T-helper 1 cell (primary cell): ENCODE data around the gene NCAPD2.
A peak's percentile ranks its signal among the peaks of the same experiment; 100 is the strongest.

ENCODE experiments used
- DNase-seq, 5 donors: peaks; one replicate each; pipeline ENCODE4 v3.0.0-alpha.2; 2012 to 2020
- total RNA-seq, 4 donors: gene quantifications; one replicate each; lab custom pipeline; 2026; lab: John Stamatoyannopoulos, UW

The NCAPD2 gene, protein sequence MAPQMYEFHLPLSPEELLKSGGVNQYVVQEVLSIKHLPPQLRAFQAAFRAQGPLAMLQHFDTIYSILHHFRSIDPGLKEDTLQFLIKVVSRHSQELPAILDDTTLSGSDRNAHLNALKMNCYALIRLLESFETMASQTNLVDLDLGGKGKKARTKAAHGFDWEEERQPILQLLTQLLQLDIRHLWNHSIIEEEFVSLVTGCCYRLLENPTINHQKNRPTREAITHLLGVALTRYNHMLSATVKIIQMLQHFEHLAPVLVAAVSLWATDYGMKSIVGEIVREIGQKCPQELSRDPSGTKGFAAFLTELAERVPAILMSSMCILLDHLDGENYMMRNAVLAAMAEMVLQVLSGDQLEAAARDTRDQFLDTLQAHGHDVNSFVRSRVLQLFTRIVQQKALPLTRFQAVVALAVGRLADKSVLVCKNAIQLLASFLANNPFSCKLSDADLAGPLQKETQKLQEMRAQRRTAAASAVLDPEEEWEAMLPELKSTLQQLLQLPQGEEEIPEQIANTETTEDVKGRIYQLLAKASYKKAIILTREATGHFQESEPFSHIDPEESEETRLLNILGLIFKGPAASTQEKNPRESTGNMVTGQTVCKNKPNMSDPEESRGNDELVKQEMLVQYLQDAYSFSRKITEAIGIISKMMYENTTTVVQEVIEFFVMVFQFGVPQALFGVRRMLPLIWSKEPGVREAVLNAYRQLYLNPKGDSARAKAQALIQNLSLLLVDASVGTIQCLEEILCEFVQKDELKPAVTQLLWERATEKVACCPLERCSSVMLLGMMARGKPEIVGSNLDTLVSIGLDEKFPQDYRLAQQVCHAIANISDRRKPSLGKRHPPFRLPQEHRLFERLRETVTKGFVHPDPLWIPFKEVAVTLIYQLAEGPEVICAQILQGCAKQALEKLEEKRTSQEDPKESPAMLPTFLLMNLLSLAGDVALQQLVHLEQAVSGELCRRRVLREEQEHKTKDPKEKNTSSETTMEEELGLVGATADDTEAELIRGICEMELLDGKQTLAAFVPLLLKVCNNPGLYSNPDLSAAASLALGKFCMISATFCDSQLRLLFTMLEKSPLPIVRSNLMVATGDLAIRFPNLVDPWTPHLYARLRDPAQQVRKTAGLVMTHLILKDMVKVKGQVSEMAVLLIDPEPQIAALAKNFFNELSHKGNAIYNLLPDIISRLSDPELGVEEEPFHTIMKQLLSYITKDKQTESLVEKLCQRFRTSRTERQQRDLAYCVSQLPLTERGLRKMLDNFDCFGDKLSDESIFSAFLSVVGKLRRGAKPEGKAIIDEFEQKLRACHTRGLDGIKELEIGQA (N-terminal part only)
- 45.3 to 77.1 (median 65.4) reads per million in 4 donors for total RNA-seq

- peak; percentile 90 to 99 (median 94) for DNase-seq
Measured at GRCh38 chr12:6493497-6494257, at the start of gene NCAPD2. Gene NCAPD2, plus strand, starts transcription at chr12:6494102. Its CDS starts 997 bp downstream, at chr12:6495099.

DNA sequence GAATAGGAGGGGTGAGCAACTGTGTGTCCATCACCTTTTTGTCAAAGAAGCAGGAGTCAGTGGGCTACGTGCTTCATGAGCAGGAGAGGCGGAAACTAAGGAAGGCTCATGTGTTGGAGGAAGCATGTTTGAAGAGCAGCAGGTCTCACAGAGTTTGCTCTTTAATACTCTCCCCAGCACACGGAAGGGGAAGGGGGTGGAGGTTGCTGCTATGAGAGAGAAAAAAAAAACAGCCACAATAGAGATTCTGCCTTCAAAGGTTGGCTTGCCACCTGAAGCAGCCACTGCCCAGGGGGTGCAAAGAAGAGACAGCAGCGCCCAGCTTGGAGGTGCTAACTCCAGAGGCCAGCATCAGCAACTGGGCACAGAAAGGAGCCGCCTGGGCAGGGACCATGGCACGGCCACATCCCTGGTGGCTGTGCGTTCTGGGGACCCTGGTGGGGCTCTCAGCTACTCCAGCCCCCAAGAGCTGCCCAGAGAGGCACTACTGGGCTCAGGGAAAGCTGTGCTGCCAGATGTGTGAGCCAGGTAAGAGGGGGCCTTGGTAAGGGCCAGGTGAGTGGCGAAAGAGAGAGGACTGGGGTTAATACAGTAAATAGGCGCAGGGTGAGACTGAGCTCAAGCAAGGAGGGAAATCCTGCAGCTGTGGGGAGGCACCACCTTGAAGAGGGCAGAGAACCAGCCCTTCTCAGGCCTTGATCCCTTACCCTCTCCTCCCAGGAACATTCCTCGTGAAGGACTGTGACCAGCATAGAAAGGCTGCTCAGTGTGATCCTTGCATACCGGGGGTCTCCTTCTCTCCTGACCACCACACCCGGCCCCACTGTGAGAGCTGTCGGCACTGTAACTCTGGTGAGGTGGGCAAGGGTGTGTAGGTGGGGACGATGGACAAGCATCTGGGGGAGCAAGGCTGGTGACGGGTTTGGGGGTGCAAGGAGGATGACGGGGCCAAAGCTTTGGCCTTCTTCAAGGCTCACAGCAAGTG, 48.9 kb upstream of the NCAPD2 start, which contains the start of gene CD27:
CD27 (plus strand) TSS at position 252 of the 985 bp plus-strand sequence; CDS start at position 393, 141 bp downstream.
- peak in 2 of 5 donors; percentile 21 to 53 for DNase-seq

GRCh38 chr12:6450091-6450868, 43.6 kb upstream of the NCAPD2 start:
- no peak for DNase-seq

DNA sequence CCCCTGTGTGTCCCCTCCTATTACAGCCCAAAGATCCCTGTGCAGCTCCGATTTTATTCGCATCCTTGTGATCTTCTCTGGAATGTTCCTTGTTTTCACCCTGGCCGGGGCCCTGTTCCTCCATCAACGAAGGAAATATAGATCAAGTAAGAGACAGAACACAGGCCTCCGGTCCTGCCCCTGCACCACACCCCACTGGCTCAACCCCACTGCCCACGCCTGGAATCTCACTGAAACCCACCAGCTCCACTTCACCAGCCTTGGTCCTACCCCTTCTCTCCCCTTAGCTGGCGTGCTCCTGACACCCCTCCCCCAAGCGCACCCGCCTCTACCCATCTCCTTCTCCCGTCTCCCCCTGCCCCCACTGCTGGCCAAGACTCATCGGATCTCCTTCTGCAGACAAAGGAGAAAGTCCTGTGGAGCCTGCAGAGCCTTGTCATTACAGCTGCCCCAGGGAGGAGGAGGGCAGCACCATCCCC, 43.0 kb upstream of the NCAPD2 start:
- DNase-seq, result no peak

DNA sequence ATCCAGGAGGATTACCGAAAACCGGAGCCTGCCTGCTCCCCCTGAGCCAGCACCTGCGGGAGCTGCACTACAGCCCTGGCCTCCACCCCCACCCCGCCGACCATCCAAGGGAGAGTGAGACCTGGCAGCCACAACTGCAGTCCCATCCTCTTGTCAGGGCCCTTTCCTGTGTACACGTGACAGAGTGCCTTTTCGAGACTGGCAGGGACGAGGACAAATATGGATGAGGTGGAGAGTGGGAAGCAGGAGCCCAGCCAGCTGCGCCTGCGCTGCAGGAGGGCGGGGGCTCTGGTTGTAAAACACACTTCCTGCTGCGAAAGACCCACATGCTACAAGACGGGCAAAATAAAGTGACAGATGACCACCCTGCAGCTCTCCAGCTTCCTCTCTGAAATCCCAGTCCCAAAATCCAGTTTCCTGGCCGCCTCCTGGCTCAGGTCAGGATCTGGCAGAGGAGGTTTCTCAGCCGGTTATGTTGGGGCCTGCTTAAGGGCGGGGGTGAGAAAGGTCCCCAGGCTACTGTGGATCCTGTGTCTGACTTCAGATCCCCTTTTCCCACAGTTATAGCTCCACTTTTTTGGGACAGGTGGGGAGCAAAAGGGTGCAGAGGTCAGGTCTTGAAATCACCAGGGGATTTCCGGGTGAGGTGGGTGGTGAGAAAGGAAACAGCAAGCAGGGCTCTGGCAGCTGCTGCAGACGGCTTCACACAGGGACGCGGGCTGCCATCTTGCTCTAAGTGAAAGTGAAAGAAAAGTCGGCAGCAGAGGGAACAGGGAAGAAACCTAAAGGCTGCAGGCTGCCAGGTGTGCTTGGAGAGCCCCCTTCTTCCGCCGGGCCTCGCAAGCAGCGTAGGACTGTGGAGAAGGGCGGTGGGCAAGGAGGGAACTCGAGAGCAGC, 42.3 kb upstream of the NCAPD2 start, which contains the start of gene TAPBPL:
TAPBPL (plus strand) TSS at position 695 of the 897 bp plus-strand sequence. CDS start 207 bp downstream, outside the sequence.
- DNase-seq, result peak; percentile 75 to 88 (median 78)

DNA sequence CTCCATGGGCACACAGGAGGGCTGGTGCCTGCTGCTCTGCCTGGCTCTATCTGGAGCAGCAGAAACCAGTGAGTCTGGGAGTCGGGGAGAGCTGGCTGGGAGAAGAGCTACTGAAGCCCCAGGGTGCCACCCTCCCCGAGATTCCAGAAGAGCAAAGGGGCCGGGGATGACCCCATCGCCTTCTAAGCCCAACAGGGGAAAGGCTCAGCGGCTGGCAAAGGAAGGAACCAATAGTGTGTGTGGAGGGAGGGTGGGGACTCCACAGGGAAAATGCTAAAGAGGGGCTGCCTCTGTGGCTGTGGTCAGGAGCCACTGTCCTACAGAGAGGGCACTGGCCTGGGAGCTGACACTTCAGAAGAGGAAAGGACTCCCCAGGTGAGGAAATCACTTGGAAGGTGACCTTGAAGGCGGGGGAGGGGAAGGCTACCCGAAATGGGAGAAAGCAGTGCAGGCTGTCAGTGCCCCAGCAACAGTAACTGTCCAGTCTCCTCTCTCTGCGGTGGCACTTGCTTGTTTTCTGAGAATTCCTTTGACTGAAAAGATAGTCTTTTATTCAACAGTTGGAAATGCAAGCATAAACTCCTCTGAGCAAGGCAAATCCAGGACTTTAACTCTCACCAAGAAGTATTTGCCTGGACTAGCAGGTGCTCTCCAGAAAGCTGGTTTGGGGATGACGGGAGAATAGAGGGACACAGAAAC, 41.5 kb upstream of the NCAPD2 start:
- DNase-seq, result no peak

DNA sequence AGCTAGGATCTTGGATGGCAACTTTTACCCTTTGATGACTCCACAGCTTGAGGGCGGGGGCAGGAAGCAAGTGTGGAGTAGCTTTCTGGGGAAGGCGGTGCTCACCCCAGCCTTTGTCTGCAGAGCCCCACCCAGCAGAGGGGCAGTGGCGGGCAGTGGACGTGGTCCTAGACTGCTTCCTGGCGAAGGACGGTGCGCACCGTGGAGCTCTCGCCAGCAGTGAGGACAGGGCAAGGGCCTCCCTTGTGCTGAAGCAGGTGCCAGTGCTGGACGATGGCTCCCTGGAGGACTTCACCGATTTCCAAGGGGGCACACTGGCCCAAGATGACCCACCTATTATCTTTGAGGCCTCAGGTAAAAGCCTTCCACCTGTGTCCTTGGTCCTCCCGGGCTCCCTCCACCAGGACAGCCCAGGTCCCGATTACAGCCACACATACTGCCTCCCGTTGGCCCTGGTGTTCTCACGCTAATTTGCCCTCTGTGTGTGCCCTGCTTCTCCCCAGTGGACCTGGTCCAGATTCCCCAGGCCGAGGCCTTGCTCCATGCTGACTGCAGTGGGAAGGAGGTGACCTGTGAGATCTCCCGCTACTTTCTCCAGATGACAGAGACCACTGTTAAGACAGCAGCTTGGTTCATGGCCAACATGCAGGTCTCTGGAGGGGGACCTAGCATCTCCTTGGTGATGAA, 40.8 kb upstream of the NCAPD2 start:
- DNase-seq, result peak in 2 of 5 donors; percentile 19 to 44

- DNase-seq, result no peak
Measured at GRCh38 chr12:6457220-6457945, 36.5 kb upstream of the NCAPD2 start.

DNA sequence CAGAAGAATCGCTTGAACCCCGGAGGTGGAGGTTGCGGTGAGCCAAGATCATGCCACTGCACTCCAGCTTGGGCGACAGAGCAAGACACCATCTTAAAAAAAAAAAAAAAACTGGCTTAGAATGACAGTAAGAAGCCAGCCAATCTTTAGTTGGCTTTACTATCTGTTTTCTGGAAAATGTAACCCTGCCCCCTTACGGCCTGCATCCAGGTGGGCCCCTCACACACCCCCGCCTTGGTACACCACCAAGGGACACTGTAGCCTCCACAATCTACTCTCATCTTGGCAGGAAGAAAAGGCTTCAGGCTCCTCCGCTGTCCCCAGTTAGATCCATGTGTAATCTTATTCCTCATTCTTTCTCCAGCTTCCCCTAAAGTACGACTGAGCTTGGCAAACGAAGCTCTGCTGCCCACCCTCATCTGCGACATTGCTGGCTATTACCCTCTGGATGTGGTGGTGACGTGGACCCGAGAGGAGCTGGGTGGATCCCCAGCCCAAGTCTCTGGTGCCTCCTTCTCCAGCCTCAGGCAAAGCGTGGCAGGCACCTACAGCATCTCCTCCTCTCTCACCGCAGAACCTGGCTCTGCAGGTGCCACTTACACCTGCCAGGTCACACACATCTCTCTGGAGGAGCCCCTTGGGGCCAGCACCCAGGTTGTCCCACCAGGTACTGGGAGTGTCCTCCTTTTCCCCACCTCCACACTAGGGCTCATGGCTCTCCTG, 35.5 kb upstream of the NCAPD2 start:
- no peak for DNase-seq

- DNase-seq, result no peak
Measured at GRCh38 chr12:6459004-6459337, 34.9 kb upstream of the NCAPD2 start.

- DNase-seq, result peak in 1 of 5 donors; percentile 72
Measured at GRCh38 chr12:6460751-6461371, 33.0 kb upstream of the NCAPD2 start.

GRCh38 chr12:6461401-6462233, 32.3 kb upstream of the NCAPD2 start:
- peak; percentile 65 to 96 (median 75) for DNase-seq

DNA sequence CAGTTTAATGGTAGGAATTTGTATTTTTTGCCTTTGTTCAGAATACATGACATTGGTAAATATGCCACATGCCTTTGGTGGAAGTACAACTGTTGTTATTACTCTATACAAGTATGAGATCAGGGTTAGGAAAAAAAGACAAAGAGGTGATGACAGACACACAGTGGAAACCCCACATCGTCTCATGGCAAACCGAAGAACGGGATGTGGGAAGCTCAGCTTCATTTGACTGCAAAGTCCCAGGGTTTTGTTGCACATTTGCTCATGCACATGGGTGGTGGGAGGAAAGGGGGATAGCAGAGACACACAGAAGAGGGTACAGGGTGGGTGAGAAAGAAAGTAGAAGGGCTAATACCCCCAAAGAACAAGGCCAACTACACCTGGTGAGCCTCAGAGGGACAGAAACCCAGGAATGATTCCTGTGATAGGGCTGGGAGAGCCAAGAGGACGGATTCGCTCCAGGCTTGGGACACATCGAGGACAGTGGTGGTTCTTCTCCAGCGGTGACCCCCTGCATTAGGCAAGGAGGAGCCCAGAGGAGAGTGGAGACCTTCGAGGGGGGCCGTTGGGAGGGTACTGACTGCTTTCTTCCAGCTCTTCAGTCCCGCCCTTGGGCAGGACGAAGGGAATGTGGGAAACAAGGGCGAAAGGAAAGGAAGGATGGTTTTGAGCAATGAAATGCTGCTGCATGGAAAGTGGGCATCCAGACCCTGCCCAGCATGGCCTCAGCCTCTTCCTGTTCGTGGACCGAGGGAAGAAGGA, 31.5 kb upstream of the NCAPD2 start:
- peak in 1 of 5 donors; percentile 36 for DNase-seq
